ENCODE results near the gene HEATR5A.

The HEATR5A gene

DNA sequence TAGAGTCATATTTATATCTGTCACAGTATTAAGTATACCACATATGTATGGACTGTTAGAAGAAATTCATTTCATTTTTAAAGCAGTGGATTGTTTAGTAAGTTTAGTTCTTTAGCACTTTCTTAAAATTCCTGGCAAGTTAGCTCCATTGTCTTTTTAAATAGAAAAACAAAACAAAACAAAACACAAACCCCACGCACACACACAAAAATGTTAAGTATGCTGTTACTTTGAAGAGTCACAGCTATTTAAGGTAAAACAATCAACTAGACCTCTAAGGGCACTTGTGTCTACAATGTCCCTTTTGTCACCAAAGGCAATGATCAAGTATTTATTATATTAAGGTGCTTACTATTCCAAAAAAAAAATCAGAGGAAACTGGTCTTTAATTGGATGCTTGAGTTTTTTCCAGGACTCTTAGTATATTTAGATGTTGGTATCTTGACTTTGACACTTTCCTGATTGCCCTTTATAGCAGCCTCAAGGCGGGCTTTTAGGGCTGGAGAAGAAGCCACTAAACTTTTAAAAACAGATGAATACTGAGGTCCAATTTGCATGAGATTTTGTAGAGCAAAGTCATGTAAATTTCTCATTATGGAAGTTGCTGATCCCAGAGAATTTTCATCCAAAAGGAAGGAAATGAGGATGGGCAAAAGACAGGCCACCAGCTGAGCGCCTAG lies 127.3 kb downstream of the HEATR5A start:
- Histone ChIP-seq H3K4me1 (ENCODE audit: control insufficient read depth, low read depth, low read length) (no peaks in the 10 kb centered on the region), H3K18ac (ENCODE audit: low read length) (no peak overlapping the region), H3K4ac (ENCODE audit: low read depth, low read length) (no peak overlapping the region), H4K8ac (ENCODE audit: low read depth, low read length) (no peak overlapping the region), H3K79me1 (ENCODE audit: low read length) (no peaks in the 10 kb centered on the region), H3K27ac (ENCODE audit: low read depth, low read length) (no peak overlapping the region), H3K23ac (ENCODE audit: low read length) (no peak overlapping the region), H3K27me3 (ENCODE audit: insufficient read depth, low read length, poor library complexity) (no peaks in the 10 kb centered on the region), H2BK5ac (ENCODE audit: low read length) (no peak overlapping the region), H3K4me3 (ENCODE audit: low read length) (no peak overlapping the region), H3K36me3 (ENCODE audit: control insufficient read depth, insufficient read depth, low read length) (no peaks in the 10 kb centered on the region), H4K5ac (ENCODE audit: low read length) (no peak overlapping the region), H2AK5ac (ENCODE audit: low read length) (no peak overlapping the region), H2BK15ac (replicated peaks; ENCODE audit: low read depth) (no peak overlapping the region), H3K4me2 (ENCODE audit: low read length) (no peak overlapping the region), H3K79me2 (ENCODE audit: control insufficient read depth, insufficient read depth, low read length) (no peaks in the 10 kb centered on the region), H3K56ac (ENCODE audit: low read length) (no peak overlapping the region), H3K9ac (ENCODE audit: low read length) (no peak overlapping the region), H2BK120ac (ENCODE audit: low read depth, low read length) (no peak overlapping the region)
- peak; percentile 45 for DNase-seq
- WGBS (ENCODE audit: extremely low coverage, insufficient coverage, low lambda C conversion rate): no CpG with 5 or more reads among the region's 3 CpGs

GRCh38 chr14:31291210-31291609 lies 129.1 kb downstream of the HEATR5A start:
- H3K56ac ChIP-seq (ENCODE audit: low read length): no peak overlapping the region
- H3K27ac ChIP-seq (ENCODE audit: low read depth, low read length): no peak overlapping the region
- H3K23ac ChIP-seq (ENCODE audit: low read length): no peak overlapping the region
- H2AK5ac ChIP-seq (ENCODE audit: low read length): no peak overlapping the region
- H3K79me1 ChIP-seq (ENCODE audit: low read length): no peaks in the 10 kb centered on the region
- no peaks in the 10 kb centered on the region for H3K4me1 ChIP-seq (ENCODE audit: control insufficient read depth, low read depth, low read length)
- no peak overlapping the region for H4K5ac ChIP-seq (ENCODE audit: low read length)
- no peak overlapping the region for H2BK5ac ChIP-seq (ENCODE audit: low read length)
- no peaks in the 10 kb centered on the region for H3K79me2 ChIP-seq (ENCODE audit: control insufficient read depth, insufficient read depth, low read length)
- H2BK15ac ChIP-seq (replicated peaks; ENCODE audit: low read depth): no peak overlapping the region
- no peak overlapping the region for H3K4me3 ChIP-seq (ENCODE audit: low read length)
- H3K18ac ChIP-seq (ENCODE audit: low read length): no peak overlapping the region
- H3K4ac ChIP-seq (ENCODE audit: low read depth, low read length): no peak overlapping the region
- no peaks in the 10 kb centered on the region for H3K27me3 ChIP-seq (ENCODE audit: insufficient read depth, low read length, poor library complexity)
- no peak overlapping the region for H3K4me2 ChIP-seq (ENCODE audit: low read length)
- no peaks in the 10 kb centered on the region for H3K36me3 ChIP-seq (ENCODE audit: control insufficient read depth, insufficient read depth, low read length)
- H3K9ac ChIP-seq (ENCODE audit: low read length): no peak overlapping the region
- no peak overlapping the region for H4K8ac ChIP-seq (ENCODE audit: low read depth, low read length)
- no peak overlapping the region for H2BK120ac ChIP-seq (ENCODE audit: low read depth, low read length)
- no peak for DNase-seq

DNA sequence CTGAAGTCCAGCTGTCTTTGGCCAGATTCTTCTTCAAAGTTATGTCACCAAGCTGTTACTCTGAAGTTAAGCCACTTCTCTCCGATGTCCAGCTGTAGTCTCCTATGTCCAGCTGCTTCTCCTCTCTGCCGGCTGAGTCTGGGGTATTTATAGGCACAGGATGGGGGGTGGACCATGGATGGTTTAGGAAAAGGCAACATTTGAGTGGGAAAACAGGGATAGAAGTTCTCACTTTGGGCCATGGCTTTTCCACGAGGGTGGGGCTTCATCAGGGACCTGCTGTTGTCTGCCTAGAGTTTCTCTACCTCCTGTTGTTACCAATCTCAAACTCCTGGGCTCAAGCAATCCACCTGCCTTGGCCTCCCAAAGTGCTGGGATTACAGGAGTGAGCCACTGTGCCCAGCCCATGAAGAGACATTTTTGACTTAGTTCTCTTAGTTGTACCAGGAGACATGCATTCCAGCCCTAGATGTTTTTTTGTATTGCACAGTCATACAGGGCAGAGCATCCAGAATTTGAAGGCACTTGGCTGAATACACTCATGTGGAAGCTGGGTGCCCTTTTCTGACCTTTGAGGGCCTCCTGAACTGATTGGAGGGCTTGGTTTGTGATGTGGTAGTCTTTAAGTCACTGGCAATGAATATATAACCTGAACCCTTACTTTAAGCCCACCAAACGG lies 132.9 kb downstream of the HEATR5A start:
- no peak overlapping the region for H3K56ac ChIP-seq (ENCODE audit: low read length)
- no peak overlapping the region for H3K4ac ChIP-seq (ENCODE audit: low read depth, low read length)
- no peak overlapping the region for H4K8ac ChIP-seq (ENCODE audit: low read depth, low read length)
- no peak overlapping the region for H2BK15ac ChIP-seq (replicated peaks; ENCODE audit: low read depth)
- H3K4me2 ChIP-seq (ENCODE audit: low read length): no peak overlapping the region
- no peak overlapping the region for H2AK5ac ChIP-seq (ENCODE audit: low read length)
- no peak overlapping the region for H4K5ac ChIP-seq (ENCODE audit: low read length)
- no peaks in the 10 kb centered on the region for H3K36me3 ChIP-seq (ENCODE audit: control insufficient read depth, insufficient read depth, low read length)
- DNase-seq: no peak
- no CpG with 5 or more reads among the region's 4 CpGs for WGBS (ENCODE audit: extremely low coverage, insufficient coverage, low lambda C conversion rate)
- H3K9ac ChIP-seq (ENCODE audit: low read length): no peak overlapping the region
- H3K4me1 ChIP-seq (ENCODE audit: control insufficient read depth, low read depth, low read length): no peaks in the 10 kb centered on the region
- no peaks in the 10 kb centered on the region for H3K79me1 ChIP-seq (ENCODE audit: low read length)
- no peak overlapping the region for H3K4me3 ChIP-seq (ENCODE audit: low read length)
- no peak overlapping the region for H3K18ac ChIP-seq (ENCODE audit: low read length)
- no peak overlapping the region for H3K27ac ChIP-seq (ENCODE audit: low read depth, low read length)
- H3K79me2 ChIP-seq (ENCODE audit: control insufficient read depth, insufficient read depth, low read length): no peaks in the 10 kb centered on the region
- no peak overlapping the region for H2BK120ac ChIP-seq (ENCODE audit: low read depth, low read length)
- no peaks in the 10 kb centered on the region for H3K27me3 ChIP-seq (ENCODE audit: insufficient read depth, low read length, poor library complexity)
- H3K23ac ChIP-seq (ENCODE audit: low read length): no peak overlapping the region
- H2BK5ac ChIP-seq (ENCODE audit: low read length): no peak overlapping the region

GRCh38 chr14:31286456-31287293 lies 133.7 kb downstream of the HEATR5A start:
- Histone ChIP-seq H3K4me1 (ENCODE audit: control insufficient read depth, low read depth, low read length) (no peaks in the 10 kb centered on the region), H3K27ac (ENCODE audit: low read depth, low read length) (no peak overlapping the region), H3K4me2 (ENCODE audit: low read length) (no peak overlapping the region), H3K56ac (ENCODE audit: low read length) (no peak overlapping the region), H3K79me1 (ENCODE audit: low read length) (no peaks in the 10 kb centered on the region), H2BK15ac (replicated peaks; ENCODE audit: low read depth) (no peak overlapping the region), H3K4ac (ENCODE audit: low read depth, low read length) (no peak overlapping the region), H3K36me3 (ENCODE audit: control insufficient read depth, insufficient read depth, low read length) (no peaks in the 10 kb centered on the region), H3K18ac (ENCODE audit: low read length) (no peak overlapping the region), H4K8ac (ENCODE audit: low read depth, low read length) (no peak overlapping the region), H3K79me2 (ENCODE audit: control insufficient read depth, insufficient read depth, low read length) (no peaks in the 10 kb centered on the region), H3K27me3 (ENCODE audit: insufficient read depth, low read length, poor library complexity) (no peaks in the 10 kb centered on the region), H3K23ac (ENCODE audit: low read length) (no peak overlapping the region), H2AK5ac (ENCODE audit: low read length) (no peak overlapping the region), H2BK5ac (ENCODE audit: low read length) (no peak overlapping the region), H3K9ac (ENCODE audit: low read length) (no peak overlapping the region), H4K5ac (ENCODE audit: low read length) (no peak overlapping the region), H2BK120ac (ENCODE audit: low read depth, low read length) (no peak overlapping the region), H3K4me3 (ENCODE audit: low read length) (no peak overlapping the region)
- peak; percentile 65 for DNase-seq
- no CpG with 5 or more reads among the region's 12 CpGs for WGBS (ENCODE audit: extremely low coverage, insufficient coverage, low lambda C conversion rate)

DNA sequence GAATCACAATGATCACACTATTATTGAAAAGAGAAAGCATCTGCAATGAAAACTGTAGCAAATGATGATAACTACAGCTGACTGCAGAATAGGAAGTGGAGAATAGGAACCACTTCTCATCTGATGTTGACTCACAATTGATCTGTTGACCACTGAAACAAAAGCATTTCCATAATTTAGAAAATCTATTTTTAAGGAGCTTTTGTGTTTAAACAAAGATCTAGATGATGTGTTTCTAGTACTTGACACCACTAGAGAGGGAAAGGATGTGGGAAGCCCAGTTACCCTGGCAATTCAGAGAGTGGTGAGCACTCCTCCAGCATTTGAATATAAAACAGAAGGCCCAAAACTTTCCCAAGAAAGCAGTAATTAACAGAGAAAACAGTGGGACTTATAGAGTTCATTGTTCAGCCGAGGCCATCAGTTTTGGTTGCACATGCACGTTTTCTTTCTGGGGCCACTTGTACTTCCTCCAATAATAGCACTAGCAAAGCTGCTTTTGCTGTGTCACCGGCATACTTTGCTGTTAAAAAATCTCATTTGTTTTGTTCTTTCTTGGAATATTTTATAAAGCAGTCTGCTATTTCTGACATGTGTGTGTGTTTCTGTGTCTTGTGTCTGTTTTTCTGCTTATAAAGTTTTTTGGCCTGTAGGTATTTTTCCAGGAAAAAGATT lies 136.6 kb downstream of the HEATR5A start:
- H3K9ac ChIP-seq (ENCODE audit: low read length): no peak overlapping the region
- H3K4me3 ChIP-seq (ENCODE audit: low read length): no peak overlapping the region
- DNase-seq: no peak
- H3K27me3 ChIP-seq (ENCODE audit: insufficient read depth, low read length, poor library complexity): no peaks in the 10 kb centered on the region
- H2BK120ac ChIP-seq (ENCODE audit: low read depth, low read length): no peak overlapping the region
- no peak overlapping the region for H3K27ac ChIP-seq (ENCODE audit: low read depth, low read length)
- no peak overlapping the region for H4K8ac ChIP-seq (ENCODE audit: low read depth, low read length)
- no peak overlapping the region for H2BK5ac ChIP-seq (ENCODE audit: low read length)
- H3K4me1 ChIP-seq (ENCODE audit: control insufficient read depth, low read depth, low read length): no peaks in the 10 kb centered on the region
- H2AK5ac ChIP-seq (ENCODE audit: low read length): no peak overlapping the region
- H3K79me2 ChIP-seq (ENCODE audit: control insufficient read depth, insufficient read depth, low read length): no peaks in the 10 kb centered on the region
- H3K56ac ChIP-seq (ENCODE audit: low read length): no peak overlapping the region
- no peak overlapping the region for H3K18ac ChIP-seq (ENCODE audit: low read length)
- H3K36me3 ChIP-seq (ENCODE audit: control insufficient read depth, insufficient read depth, low read length): no peaks in the 10 kb centered on the region
- H4K5ac ChIP-seq (ENCODE audit: low read length): no peak overlapping the region
- no peaks in the 10 kb centered on the region for H3K79me1 ChIP-seq (ENCODE audit: low read length)
- WGBS (ENCODE audit: extremely low coverage, insufficient coverage, low lambda C conversion rate): no CpG with 5 or more reads among the region's 3 CpGs
- H3K4ac ChIP-seq (ENCODE audit: low read depth, low read length): no peak overlapping the region
- H3K4me2 ChIP-seq (ENCODE audit: low read length): no peak overlapping the region
- H3K23ac ChIP-seq (ENCODE audit: low read length): no peak overlapping the region
- no peak overlapping the region for H2BK15ac ChIP-seq (replicated peaks; ENCODE audit: low read depth)

All from mesendoderm (in vitro differentiated cells).